Measurements from ENCODE around the gene PCCA.
A peak's percentile ranks its signal among the peaks of the same experiment; 100 is the strongest.
"Not testable (repeated sequence)": the region's sequence is repeated elsewhere in the genome, so short reads cannot be mapped to it uniquely, and the experiment has no call there.

Gene PCCA

DNA sequence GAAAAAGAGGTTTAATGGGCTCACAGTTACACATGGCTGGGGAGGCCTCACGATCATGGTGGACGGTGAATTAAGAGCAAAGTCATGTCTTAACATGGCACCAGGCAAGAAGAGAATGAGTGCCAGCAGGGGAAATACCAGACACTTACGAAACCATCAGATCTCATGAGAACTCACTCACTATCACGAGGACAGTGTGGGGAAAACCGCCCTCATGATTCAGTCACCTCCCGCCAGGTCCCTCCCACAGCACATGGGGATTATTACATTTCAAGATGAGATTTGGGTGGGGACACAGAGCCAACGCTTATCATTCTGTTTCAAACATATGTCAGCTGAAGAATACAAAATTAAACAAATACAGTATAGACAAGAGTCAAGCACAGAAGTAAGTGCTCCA lies 165.1 kb downstream of the PCCA start:
- DNase-seq: no peak

DNA sequence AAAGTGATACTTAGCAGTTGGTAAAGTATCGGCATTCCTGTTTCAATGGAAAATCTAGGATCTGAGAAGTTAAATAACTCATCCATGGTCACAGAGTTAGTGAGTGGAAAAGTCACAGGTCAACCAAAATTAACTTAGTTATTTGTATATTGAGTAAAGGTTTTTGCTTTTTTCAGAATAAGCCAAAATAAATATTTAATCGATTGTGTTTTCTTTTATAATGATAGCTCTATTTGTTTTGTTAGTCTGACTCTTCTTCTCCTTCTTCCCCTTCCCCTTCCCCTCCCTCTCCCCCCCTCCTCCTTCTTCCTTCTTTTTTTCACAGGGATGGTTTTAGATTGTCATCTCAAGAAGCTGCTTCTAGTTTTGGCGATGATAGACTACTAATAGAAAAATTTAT lies 173.5 kb downstream of the PCCA start:
- no peak for DNase-seq

DNA sequence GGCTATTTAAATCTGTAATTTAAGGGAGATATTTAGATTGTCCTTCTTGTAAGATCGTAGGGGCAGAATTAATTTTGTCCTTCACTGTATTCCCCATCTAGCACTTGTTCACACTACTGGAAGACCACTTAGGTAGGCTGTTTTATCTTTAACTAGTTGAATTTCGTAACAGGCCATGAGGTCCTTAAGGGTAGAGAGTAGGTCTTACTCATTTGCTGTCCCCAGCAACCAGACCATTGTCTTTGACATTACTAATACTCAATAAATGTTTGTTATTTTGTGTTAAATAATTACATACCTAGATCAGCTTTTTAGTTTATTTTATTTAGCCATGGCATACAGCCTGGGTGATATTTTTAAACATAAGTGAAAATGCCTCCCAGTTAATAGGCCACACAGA lies 177.1 kb downstream of the PCCA start:
- no peak for DNase-seq

DNA sequence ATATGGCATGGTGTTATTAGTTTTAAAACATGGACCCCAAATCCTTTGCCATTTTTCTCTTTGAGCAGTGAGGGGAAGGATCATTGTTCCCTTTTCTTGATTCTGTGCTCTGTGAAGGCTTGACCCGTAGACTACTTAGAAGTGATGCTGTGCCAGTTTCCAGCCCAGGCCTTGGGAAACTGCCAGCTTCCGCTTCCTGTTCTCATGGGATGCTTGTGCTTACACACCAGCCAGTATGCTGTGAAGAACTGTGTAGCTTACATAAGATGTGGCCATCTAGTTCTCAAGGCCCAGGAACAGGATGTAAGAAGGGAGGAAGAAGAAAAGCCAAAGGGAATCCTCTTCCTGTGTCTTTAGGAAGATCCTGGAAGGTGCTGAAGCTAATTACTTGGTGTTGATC lies 180.9 kb downstream of the PCCA start:
- DNase-seq: no peak

DNA sequence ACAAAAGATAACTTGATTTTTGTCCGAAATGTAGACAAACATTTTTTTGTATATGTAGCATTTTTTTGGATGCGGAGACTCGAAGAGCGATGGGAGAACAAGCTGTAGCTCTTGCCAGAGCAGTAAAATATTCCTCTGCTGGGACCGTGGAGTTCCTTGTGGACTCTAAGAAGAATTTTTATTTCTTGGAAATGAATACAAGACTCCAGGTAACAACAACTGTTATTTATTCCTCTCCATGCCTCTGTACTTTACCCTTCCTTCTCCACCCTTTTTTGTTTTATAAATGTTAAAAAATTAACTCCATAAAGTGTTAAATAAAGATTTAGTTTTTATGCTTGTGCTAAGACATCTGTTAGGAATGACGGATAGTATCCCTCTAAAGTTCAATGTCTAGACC lies 184.2 kb downstream of the PCCA start:
- no peak for DNase-seq

DNA sequence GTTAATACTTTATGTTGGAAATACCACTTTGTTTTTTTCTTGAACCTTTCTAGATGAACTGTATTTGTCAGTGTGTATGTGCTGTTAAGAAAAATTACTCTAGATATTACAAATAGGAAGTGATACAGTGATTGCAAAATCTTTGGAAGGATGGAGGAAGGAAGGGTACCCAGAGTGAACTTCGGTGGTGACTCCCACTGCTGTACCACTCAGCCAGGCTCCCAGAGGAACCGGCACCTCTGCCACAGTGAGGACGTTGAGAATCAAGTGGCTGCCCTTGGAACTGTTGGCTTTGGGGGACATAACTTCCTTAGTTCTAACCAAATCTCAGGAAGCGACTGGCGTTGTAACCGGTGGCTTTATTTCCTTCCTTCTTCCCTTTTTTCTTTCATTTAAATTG lies 184.7 kb downstream of the PCCA start:
- DNase-seq: no peak

DNA sequence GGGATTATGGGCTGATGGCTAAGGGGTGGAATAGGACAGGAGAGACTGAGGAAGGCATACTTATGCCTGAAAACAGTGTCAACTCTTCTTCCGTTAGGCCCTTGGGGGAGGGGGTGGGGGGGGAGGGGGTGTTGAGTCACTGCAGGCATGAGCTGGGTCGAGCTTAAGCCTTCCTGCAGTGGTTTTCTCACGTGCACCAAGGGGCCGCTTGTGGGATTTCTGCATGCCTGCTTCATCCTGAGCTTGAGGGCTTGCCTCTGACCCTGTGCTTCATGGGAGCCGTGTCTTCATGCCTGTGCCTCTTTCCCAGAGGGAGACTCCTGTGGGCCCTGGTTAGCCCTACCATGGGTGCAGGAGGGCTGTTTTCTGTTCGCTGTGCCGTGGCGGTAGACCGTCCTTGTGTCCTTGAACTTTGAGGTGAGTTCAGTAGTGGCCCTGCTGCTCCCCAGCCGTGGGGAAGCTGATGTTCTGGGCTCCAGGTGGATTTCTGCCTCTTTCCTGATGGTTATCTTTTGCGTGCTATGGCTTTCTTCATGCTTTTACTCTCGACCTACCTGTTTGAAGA lies 186.1 kb downstream of the PCCA start:
- DNase-seq: no peak

DNA sequence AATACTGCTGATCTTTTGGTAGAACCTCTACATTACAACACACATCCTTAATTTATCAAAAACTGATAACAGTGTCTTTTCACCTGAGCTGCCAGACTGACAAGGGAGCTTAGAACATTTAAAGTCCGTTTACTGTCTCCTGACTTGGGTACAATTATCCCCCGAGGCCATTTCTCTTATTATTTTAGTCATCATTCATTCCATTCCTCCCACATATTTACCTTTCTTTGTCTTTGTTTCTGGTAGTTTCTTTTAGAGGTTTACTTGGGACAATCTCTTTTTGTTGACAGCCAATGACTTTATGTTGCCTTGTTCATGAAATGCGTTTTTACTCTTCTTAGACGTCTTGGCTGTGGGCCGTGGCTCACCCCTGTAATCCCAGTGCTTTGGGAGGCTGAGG lies 186.9 kb downstream of the PCCA start:
- DNase-seq: no peak

DNA sequence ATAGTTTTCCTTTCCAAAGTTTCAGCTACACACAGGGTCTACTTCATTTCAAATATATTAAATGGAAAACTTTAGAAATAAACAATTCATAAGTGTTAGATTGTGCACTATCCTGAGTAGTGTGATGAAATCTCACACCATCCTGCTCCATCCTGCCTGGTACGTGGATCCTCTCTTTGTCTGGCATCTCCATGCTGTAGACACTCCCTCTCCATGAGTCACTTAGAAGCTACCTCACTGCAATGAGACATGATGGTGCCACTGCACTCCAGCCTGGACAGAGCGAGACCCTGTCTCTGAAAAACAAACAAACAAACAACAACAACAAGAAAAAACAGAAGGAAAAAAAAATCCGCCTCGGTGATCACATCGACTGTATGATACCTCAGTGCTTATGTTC lies 191.8 kb downstream of the PCCA start:
- DNase-seq: no peak

DNA sequence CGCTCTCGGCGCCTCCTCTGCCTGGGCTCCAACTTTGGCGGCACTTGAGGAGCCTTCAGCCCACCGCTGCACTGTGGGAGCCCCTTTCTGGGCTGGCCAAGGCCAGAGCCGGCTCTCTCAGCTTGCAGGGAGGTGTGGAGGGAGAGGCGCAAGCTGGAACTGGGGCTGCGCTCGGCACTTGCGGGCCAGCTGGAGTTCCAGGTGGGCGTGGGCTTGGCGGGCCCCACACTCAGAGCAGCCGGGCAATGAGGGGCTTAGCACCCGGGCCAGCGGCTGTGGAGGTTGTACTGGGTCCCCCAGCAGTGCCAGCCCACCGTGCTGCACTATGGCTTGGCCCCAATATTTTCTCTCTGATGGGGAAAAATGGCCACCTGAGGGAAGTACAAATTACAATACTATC lies 193.4 kb downstream of the PCCA start:
- not testable (repeated sequence) for DNase-seq

DNA sequence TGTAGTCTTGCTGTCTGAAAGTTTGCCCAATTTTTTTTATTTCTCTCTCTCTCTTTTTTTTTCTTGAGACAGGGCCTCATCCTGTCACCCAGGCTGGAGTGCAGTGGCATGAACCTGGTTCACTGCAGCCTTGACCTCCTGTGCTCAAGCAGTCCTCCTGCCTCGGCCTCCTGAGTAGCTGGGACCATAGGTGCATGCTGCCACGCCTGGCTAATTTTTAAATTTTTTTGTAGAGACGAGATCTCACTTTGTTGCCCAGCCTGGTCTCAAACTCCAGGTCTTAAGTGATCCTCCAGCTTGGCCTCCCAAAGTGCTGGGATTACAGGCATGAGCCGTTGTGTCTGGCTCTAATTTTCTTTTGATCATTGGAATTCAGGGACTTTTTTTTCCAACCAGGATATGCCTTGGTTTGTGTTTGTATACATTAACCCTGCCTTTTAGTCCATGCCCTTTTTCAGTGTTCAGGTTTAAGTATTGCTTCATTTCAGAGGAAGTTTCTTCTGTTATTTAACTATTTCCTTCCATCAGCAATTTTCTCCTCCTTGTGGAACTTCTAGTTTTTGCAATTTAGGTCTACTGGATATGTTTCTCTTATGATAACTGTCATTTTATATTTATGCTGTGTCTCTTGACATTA lies 201.4 kb downstream of the PCCA start:
- no peak for DNase-seq

DNA sequence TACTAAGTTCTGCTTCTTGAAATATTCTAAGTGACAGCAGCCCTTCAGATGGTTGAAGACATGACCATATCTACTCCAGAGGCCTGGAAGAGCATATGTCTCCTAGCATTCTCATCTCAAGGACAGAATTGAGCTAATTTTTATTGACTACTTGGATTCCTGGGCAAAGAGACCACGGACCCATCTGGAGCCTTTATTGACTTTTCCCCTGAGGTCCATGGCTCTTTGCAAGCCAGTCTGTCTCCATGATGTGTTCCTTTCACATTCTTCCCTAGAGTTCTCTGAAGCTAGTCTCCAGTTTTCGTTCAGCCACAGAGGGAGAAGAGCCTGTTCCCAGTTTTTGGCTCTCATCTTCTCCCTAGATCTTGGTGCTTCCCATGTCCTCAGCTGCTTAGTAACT lies 202.7 kb downstream of the PCCA start:
- DNase-seq: no peak

DNA sequence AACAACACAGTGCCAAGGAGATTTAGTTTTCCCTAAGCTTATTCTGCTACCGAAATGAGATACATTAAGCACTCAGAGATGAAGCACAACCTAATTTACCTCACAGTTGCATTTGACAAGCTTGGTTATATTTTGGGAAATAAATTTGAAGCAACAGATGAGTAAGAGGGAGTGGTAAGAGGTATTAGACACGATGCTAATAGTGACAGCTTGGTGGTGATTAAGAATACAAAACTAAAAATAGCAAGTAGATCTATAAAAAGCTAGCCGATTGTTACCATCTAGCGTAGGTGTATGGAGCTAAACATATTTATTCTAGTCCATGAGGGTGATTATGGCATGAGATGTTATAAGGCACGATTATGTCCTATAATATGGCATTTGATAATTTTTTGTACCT lies 208.5 kb downstream of the PCCA start:
- no peak for DNase-seq

DNA sequence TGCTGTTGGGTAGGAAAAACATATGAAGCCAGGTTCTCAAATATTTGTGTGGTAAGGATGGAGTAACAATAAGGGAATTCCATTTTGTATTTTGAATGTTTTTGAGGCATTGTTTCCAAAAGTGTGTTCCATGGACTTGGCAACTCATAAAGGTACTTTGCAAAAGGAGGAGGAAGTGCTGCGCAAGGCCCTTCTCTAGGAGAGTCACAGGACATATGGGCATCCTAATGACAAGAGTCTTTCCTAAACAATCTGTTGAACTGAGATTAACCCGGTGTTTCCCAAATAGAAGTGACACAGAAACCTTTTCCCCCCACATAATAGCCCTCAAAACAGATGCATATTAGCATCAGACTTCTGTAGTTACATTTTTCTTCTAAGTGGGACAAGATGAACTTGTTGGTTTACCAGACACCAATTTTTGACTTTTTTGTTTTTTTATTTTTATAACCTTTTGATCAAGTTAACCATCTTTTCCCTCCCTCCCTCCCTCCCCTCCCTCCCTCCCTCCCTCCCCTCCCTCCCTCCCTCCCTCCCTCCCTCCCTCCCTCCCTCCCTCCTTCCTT lies 209.3 kb downstream of the PCCA start:
- DNase-seq: no peak

DNA sequence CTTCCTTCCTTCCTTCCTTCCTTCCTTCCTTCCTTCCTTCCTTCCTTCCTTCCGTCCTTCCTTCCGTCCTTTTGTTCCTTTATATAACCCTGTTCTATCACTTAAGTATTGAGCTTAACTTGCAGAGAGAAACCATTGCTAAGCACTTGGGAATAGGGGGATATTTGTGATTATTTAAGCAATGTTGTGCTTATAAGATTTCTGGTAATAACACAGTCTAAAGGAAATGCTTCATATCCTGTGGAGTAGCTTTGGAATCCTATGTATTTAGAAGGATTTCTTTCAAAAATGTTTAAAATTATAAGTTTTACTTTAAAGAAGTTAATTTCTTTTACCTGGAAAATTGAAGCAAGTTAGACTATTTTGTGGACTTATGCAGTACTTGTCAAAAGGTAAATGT lies 209.8 kb downstream of the PCCA start:
- DNase-seq: no peak

DNA sequence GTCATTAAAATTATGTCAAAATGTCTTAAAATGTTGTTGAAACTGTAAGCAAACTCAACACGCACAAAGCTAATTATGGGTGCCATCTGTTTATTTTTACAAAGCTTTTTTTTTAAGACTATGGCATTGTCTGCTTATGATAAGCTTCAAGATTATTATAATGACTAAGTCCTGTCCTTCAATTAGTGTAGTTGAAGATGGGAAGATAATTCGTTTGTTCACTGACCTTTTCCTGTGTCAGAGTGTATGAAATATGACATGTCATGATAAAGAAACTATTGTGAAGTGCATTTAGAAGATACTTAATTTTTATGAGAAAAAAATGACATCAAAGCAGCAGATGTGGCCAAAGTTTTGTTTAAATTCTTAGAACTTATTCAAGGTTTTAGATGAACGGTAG lies 211.3 kb downstream of the PCCA start:
- DNase-seq: no peak

DNA sequence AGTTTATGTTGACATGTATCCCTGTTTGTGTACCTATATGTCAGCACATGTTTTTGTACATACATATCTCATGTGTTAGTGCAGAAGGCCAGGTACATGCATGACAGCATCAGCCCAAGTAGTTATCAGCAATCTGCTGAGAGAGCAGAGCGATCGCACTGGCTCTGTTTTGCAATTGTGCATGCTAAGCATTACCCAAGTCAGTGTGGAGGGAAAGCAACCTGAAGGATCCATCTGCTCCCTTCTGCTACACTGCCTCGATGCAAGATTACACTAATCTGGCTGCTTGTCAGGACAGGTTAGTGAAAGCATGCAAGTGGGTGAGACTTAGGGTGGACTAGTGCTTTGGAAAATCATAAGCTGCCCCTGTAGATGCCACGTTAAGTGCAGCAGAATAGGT lies 211.8 kb downstream of the PCCA start:
- DNase-seq: no peak

DNA sequence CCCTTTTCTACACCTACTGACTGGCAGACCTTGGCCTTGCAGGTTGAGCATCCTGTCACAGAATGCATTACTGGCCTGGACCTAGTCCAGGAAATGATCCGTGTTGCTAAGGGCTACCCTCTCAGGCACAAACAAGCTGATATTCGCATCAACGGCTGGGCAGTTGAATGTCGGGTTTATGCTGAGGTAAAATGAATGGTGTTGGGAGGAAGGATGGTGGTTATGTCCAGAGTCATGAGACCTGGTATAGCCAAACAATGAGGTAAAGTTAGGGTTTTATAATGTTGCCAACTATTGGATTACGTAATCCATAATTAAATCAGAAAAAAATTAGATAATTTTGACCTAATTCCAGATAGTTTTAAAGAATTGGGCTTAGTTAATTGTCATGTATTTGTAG lies 212.5 kb downstream of the PCCA start:
- peak; percentile 35 for DNase-seq

DNA sequence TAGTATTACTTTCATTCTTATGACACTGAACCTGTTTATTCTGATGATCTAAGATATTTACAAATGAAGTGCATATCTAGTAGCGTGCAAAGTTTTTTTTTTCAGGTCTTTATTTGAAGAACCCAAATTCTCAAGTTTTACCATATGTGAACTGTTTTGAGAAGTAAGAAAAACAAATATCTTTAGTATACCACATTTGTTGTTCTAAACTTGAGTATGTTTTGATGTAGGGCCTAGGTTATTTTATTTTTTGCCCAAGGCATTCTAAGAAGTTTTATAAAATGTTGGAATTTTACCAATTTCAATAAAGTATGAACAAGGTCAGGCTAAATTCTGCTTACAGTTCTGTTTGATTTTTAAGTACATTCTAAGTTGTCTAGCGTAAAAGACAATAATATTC lies 213.5 kb downstream of the PCCA start:
- no peak for DNase-seq

DNA sequence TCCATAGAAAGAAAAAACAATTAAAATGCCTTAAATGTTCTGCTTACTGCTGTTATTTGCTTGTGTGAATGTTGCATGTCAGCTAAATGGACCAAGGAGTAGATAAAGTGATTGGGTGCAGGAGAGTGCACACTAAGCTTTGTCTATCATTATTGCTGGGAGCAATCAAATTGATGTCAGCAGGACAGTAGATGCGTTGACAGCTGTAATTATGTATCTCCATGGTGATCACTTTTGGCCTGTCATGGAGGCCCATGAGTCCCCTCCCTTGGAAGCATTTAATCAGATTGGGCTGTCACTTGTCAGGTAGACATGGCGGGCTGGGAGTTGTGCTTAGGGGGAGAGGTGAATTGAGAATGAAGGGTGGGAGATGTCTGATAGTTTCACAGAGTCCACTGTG lies 215.3 kb downstream of the PCCA start:
- no peak for DNase-seq

DNA sequence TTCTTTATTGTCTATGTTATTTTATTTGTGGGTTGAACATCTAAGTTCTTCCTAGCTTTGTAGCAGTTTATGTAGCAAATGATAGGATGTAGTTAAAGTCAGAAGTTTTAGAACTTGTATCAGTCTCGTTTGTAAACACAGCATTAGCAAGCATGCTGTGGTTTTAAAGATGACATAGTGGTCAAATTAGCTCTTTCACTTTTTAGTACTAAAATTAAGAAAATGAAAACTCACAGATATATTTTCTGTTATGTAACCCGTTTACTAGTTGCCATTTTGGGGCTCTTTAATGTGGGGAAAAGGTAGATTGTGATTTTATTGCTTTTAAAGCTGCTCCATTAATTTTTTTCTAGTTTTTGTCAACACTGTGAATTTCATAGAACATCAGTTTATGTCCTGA lies 216.5 kb downstream of the PCCA start:
- no peak for DNase-seq

DNA sequence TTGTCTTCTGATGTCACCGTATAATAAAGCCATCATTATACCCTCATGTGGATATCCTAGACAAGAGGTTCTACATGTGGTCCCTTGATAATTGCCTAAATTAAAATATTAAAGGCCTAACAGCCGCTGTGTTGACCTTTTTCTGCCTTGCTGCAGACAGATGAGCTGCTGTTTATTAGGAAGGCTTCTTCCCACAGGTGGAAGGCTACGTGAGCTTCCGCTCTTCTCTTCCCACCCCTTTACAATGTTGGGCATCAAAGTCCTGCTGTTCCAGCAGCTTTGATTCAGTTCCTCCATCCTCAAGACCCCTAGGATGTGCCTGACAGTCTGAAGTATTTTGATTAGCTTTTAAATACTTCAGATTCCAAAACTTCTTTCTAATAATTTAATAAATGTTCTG lies 217.1 kb downstream of the PCCA start:
- peak; percentile 20 for DNase-seq

DNA sequence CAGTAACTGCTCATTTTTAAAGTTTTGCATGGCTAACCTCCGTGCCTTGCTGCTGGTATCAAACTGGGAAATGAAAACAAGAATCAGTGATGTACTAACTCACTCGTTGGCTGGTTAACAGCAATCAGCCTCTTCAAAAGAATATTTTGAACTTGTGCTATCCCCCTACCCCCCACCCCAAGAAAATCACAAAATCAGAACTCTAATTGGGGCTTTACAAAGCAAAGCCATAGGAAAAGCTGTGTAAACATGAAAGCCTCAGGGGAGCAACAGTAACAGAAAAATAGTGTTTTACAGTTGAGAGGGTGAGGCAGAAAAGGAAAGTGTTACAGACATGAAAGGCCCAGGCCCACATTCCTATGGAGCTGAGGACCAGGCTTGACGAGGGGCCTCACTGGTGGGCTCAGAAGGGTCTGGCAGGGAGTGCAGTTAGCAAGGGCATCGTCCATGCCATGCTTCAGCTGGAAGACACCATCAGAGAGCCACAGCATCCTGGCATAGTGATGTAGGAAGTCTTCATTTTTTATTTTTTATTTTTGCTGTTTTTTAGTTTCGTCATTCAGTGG lies 217.6 kb downstream of the PCCA start:
- no peak for DNase-seq

DNA sequence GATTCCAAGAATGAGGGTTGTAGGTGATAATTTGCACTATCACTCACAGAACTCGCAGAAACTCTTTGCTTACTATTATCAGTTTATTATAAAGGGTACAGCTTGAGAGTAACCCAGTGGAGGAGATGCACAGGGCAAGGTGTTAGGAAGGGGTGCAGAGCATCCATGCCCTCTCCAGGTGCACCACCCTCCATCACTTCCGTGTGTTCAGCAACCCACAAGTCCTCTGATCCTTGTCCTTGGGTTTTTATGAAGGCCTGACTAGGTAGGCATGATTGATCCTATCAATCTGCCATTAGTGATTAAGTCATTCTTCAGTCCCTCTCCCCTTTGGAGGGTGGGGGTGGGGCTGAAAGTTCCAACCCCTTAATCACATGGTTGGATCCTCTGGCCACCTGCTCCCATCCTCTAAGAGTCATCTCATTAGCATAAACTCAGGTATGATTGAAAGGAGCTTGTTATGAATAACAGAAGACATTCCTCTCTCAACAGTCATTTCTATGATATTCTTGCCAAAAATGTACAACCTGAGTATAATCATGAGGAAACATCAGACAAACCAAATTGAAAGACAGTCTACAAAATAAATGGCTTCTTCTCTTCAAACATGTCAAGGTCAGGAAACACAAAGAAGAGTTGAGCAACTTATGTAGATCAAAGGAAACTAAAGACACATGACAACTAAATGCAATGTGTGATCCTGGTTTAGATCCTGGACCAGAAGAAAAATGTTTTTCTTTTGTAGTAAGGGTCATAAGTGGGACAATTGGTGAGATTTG lies 225.4 kb downstream of the PCCA start:
- no peak for DNase-seq

Measured in NCI-H1417 treated with DMSO at 0.1 percent for 48 hours (cell line).